ENCODE measurements around the gene MACROD2.

The MACROD2 gene

DNA sequence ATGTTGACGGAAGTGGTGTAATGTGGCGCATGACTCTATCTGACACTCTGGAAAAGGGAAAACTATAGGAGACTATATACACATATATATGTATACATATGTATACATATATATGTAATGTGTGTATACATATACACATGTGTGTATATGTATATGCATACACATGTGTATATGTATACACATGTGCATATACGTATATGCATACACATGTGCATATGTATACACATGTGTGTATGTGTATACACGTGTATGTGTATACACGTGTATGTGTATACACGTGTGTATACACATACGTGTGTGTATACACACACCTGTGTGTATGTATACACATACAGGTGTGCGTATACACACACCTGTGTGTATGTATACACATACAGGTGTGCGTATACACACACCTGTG, 1025.5 kb downstream of the MACROD2 start:
- H3K4me1 Mint-ChIP-seq (ENCODE audit: low read depth): no peaks in the 10 kb centered on the region
- no peaks in the 10 kb centered on the region for H3K27me3 Mint-ChIP-seq
- no peak overlapping the region for H3K27ac Mint-ChIP-seq

DNA sequence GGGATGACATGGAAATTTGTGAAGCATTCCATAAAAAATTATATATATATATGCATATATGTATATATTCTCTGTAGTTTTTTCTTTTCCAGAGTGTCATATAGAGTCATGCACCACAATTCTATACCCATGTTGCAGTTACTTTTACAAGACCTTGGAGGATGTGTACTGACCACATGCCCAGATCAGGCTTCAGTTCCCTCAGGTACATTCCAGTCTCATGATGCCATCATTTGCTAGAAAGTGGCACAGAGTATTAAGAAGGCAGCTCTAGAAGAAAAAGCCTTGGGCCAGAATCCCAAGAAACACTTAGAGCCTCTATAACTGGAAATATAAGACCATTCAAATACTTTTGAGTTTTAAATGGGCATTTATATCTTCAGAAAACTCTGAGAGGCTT, 1027.6 kb downstream of the MACROD2 start:
- no peak overlapping the region for H3K27ac Mint-ChIP-seq

More for the DNA sequence above, 1025.5 kb downstream of the MACROD2 start:
- Mint-ChIP-seq H3K9me3 (peaks cover 3% of the 10 kb centered on the region), H3K36me3 (ENCODE audit: low read depth) (no peaks in the 10 kb centered on the region), H3K4me3 (no peak overlapping the region)

DNA sequence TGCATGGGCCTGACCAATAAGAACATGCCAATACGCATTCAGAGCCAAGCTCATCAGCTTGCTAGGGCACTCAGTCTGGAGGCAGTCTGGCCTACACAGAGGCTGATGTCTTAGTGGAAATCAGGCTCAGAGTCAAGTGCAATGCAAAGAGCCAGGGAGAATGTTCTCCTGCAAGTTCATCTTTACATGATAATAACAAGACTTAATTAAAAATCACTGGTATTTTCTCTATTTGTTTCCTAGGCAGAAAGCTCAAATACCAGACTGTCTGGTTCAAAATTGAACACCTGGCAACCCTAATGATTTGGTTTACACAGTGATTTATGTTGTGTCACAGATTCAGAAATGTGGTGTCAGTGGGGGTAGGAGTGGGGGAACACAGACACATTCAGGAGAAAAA, 1031.4 kb downstream of the MACROD2 start:
- no peaks in the 10 kb centered on the region for H3K4me1 Mint-ChIP-seq (ENCODE audit: low read depth)
- peaks cover 3% of the 10 kb centered on the region for H3K9me3 Mint-ChIP-seq
- no peak overlapping the region for H3K4me3 Mint-ChIP-seq
- H3K36me3 Mint-ChIP-seq (ENCODE audit: low read depth): no peaks in the 10 kb centered on the region
- H3K27me3 Mint-ChIP-seq: no peaks in the 10 kb centered on the region
- no peak overlapping the region for H3K27ac Mint-ChIP-seq

More for the DNA sequence above, 1027.6 kb downstream of the MACROD2 start:
- no peaks in the 10 kb centered on the region for H3K36me3 Mint-ChIP-seq (ENCODE audit: low read depth)
- H3K27me3 Mint-ChIP-seq: no peaks in the 10 kb centered on the region
- H3K9me3 Mint-ChIP-seq: peaks cover 3% of the 10 kb centered on the region
- no peaks in the 10 kb centered on the region for H3K4me1 Mint-ChIP-seq (ENCODE audit: low read depth)
- H3K4me3 Mint-ChIP-seq: no peak overlapping the region

DNA sequence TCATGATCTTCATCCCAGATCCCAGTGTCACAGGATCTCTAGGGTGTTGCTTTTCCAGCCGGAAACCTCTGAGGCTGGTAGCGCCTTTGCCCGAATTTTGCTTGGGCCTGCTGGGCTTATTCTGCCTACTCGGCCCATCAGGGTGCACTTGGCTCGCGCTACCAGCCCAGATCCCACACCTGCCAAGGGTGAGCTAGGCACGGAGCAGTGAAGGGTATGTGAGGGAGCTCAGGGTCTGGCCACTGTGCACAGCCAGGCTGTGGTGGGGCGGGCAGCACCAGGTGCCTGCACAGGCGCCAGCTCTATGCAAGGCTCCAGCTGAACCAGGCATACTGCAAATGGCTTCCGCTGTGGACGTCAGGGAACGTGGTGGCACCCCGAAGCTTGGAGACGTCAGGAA, 1035.5 kb downstream of the MACROD2 start:
- no peaks in the 10 kb centered on the region for H3K36me3 Mint-ChIP-seq (ENCODE audit: low read depth)
- no peak overlapping the region for H3K27ac Mint-ChIP-seq
- H3K4me3 Mint-ChIP-seq: no peak overlapping the region
- H3K9me3 Mint-ChIP-seq: peaks cover 3% of the 10 kb centered on the region
- H3K27me3 Mint-ChIP-seq: no peaks in the 10 kb centered on the region
- no peaks in the 10 kb centered on the region for H3K4me1 Mint-ChIP-seq (ENCODE audit: low read depth)

DNA sequence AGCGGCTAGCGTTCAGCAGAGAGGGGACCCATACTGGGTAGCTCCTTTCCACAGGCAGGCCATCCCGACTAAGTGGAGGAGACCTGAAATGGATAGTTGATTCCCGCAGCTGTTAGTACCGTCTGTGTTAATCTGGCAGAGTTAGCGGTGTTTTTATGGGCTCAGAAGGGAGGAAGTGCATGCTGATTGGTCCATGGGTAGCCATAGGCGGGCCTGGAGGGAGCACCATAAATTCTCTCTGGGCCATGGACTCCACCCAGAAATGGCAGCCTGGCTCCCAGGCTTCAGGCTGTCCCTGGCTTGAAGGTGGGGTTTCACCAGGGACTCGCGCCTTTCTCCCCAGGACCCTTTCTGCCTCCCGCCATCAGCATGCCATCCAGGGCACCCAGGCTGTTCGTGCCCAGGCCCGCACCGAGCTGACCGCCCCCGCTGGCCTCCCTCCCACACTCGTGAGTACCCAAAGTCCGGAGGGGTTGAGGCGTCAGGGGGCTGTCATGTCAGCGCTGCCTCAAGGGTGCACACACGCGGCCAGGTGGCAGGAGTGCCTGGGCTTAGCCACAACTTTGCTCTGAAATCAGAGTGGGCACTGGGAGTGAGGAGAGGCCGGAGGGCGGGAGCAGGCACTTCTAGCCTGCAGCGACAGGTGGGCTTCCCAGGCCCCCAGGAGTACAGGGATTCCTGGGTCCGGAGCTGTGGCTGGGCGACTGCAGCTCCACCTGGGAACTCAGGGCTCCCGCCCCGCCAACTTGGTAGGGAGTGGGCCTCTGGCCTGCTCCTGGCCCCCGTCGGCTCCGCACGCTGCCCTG, 1036.4 kb downstream of the MACROD2 start:
- H3K27me3 Mint-ChIP-seq: no peaks in the 10 kb centered on the region
- no peaks in the 10 kb centered on the region for H3K36me3 Mint-ChIP-seq (ENCODE audit: low read depth)
- H3K4me3 Mint-ChIP-seq: no peak overlapping the region
- H3K4me1 Mint-ChIP-seq (ENCODE audit: low read depth): no peaks in the 10 kb centered on the region
- no peak overlapping the region for H3K27ac Mint-ChIP-seq
- H3K9me3 Mint-ChIP-seq: peaks cover 7% of the 10 kb centered on the region

GRCh38 chr20:15032352-15032622, 1037.0 kb downstream of the MACROD2 start:
- Mint-ChIP-seq H3K4me1 (ENCODE audit: low read depth) (no peaks in the 10 kb centered on the region), H3K27ac (no peak overlapping the region), H3K27me3 (no peaks in the 10 kb centered on the region), H3K9me3 (peaks cover 7% of the 10 kb centered on the region), H3K4me3 (no peak overlapping the region), H3K36me3 (ENCODE audit: low read depth) (no peaks in the 10 kb centered on the region)

- H3K27ac Mint-ChIP-seq: no peak overlapping the region
- no peaks in the 10 kb centered on the region for H3K27me3 Mint-ChIP-seq
- H3K9me3 Mint-ChIP-seq: peaks cover 7% of the 10 kb centered on the region
- no peaks in the 10 kb centered on the region for H3K4me1 Mint-ChIP-seq (ENCODE audit: low read depth)
- no peaks in the 10 kb centered on the region for H3K36me3 Mint-ChIP-seq (ENCODE audit: low read depth)
- no peak overlapping the region for H3K4me3 Mint-ChIP-seq
Observed at GRCh38 chr20:15033269-15033668, 1038.0 kb downstream of the MACROD2 start.

GRCh38 chr20:15033891-15034290, 1038.6 kb downstream of the MACROD2 start:
- H3K4me3 Mint-ChIP-seq: no peak overlapping the region
- no peaks in the 10 kb centered on the region for H3K4me1 Mint-ChIP-seq (ENCODE audit: low read depth)
- H3K27me3 Mint-ChIP-seq: no peaks in the 10 kb centered on the region
- H3K36me3 Mint-ChIP-seq (ENCODE audit: low read depth): no peaks in the 10 kb centered on the region
- peaks cover 7% of the 10 kb centered on the region for H3K9me3 Mint-ChIP-seq
- no peak overlapping the region for H3K27ac Mint-ChIP-seq

- Mint-ChIP-seq H3K36me3 (ENCODE audit: low read depth) (no peaks in the 10 kb centered on the region), H3K27me3 (no peaks in the 10 kb centered on the region), H3K4me3 (no peak overlapping the region), H3K27ac (no peak overlapping the region), H3K4me1 (ENCODE audit: low read depth) (no peaks in the 10 kb centered on the region), H3K9me3 (peaks cover 7% of the 10 kb centered on the region)
Observed at GRCh38 chr20:15036948-15037347, 1041.6 kb downstream of the MACROD2 start.

- no peaks in the 10 kb centered on the region for H3K27me3 Mint-ChIP-seq
- no peak overlapping the region for H3K4me3 Mint-ChIP-seq
- no peak overlapping the region for H3K27ac Mint-ChIP-seq
- no peaks in the 10 kb centered on the region for H3K36me3 Mint-ChIP-seq (ENCODE audit: low read depth)
- H3K4me1 Mint-ChIP-seq (ENCODE audit: low read depth): no peaks in the 10 kb centered on the region
- peaks cover 7% of the 10 kb centered on the region for H3K9me3 Mint-ChIP-seq
Observed at GRCh38 chr20:15039088-15039752, 1043.9 kb downstream of the MACROD2 start.

GRCh38 chr20:15042723-15043122, 1047.4 kb downstream of the MACROD2 start:
- Mint-ChIP-seq H3K36me3 (ENCODE audit: low read depth) (no peaks in the 10 kb centered on the region), H3K27ac (no peak overlapping the region), H3K4me3 (no peak overlapping the region), H3K9me3 (peaks cover 11% of the 10 kb centered on the region), H3K27me3 (no peaks in the 10 kb centered on the region), H3K4me1 (ENCODE audit: low read depth) (no peaks in the 10 kb centered on the region)

GRCh38 chr20:15045246-15045645, 1049.9 kb downstream of the MACROD2 start:
- no peak overlapping the region for H3K27ac Mint-ChIP-seq
- no peak overlapping the region for H3K4me3 Mint-ChIP-seq
- H3K4me1 Mint-ChIP-seq (ENCODE audit: low read depth): no peaks in the 10 kb centered on the region
- H3K9me3 Mint-ChIP-seq: peaks cover 11% of the 10 kb centered on the region
- H3K36me3 Mint-ChIP-seq (ENCODE audit: low read depth): no peaks in the 10 kb centered on the region
- no peaks in the 10 kb centered on the region for H3K27me3 Mint-ChIP-seq

DNA sequence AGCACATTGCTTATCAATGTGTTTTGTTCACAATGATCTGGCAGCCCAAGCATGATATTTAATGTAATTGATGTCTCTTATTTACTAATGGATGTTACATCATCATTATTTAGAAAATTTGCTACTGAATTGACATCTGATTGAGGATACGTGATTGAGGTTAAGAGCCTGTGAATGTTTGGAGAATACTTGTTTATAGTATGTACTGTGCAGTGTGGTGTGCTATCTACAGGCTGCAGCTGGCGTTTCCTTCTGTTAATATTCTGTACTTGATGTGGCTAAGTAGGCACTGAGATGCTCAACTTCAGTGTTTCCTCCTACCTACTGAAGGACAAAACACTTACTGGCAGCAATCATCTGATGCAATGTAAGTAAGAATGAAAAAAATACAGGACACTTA, 1051.7 kb downstream of the MACROD2 start:
- Mint-ChIP-seq H3K9me3 (peaks cover 8% of the 10 kb centered on the region), H3K4me3 (no peak overlapping the region), H3K27ac (no peak overlapping the region), H3K4me1 (ENCODE audit: low read depth) (no peaks in the 10 kb centered on the region), H3K27me3 (no peaks in the 10 kb centered on the region), H3K36me3 (ENCODE audit: low read depth) (no peaks in the 10 kb centered on the region)

- Mint-ChIP-seq H3K27me3 (no peaks in the 10 kb centered on the region), H3K27ac (no peak overlapping the region), H3K4me1 (ENCODE audit: low read depth) (no peaks in the 10 kb centered on the region), H3K36me3 (ENCODE audit: low read depth) (no peaks in the 10 kb centered on the region), H3K9me3 (peaks cover 8% of the 10 kb centered on the region), H3K4me3 (no peak overlapping the region)
Observed at GRCh38 chr20:15047601-15048000, 1052.3 kb downstream of the MACROD2 start.

DNA sequence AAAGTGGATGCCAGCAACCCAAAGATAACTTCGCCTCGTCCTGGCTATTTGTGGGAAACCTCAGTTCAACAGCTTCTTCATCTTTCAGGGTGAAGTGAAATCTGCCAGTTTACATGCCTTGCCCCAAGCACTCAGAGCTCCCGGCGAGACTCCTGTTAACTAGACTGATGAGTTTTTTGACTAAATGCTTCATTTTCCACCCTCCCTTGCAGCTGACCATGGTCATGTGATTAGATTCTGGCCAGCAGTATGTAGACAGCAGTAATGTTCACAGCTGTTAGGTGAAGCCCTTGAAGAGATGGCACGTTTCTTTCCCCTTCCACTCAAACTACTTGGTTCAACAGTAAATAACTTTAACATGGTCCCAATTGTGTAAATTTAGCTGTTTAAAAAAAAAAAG, 1060.9 kb downstream of the MACROD2 start:
- H3K9me3 Mint-ChIP-seq: no peaks in the 10 kb centered on the region
- H3K4me3 Mint-ChIP-seq: no peak overlapping the region
- H3K27ac Mint-ChIP-seq: no peak overlapping the region
- no peaks in the 10 kb centered on the region for H3K27me3 Mint-ChIP-seq
- no peaks in the 10 kb centered on the region for H3K4me1 Mint-ChIP-seq (ENCODE audit: low read depth)
- no peaks in the 10 kb centered on the region for H3K36me3 Mint-ChIP-seq (ENCODE audit: low read depth)

GRCh38 chr20:15058841-15059240, 1063.5 kb downstream of the MACROD2 start:
- Mint-ChIP-seq H3K27me3 (no peaks in the 10 kb centered on the region), H3K36me3 (ENCODE audit: low read depth) (no peaks in the 10 kb centered on the region), H3K27ac (no peak overlapping the region), H3K9me3 (no peaks in the 10 kb centered on the region), H3K4me1 (ENCODE audit: low read depth) (no peaks in the 10 kb centered on the region), H3K4me3 (no peak overlapping the region)
